KMS-11 (cell line): ENCODE results near the gene ASB17.

Source experiments
- H2AFZ ChIP-seq: fragments of 200-600 bp; sonication (generic); 2 replicates; pipeline ENCODE4 v1.6.1; 2016; ENCODE audit warnings: antibody characterized with exemption, mixed run types, low read depth
- H3K27ac ChIP-seq: fragments of 200-600 bp; sonication (generic); 2 replicates; pipeline ENCODE4 v1.6.1; 2016; ENCODE audit warnings: mild to moderate bottlenecking, mixed run types
- H3K27me3 ChIP-seq: fragments of 200-600 bp; sonication (generic); 2 replicates; pipeline ENCODE4 v1.6.1; 2017; ENCODE audit warnings: mild to moderate bottlenecking, low read depth, mixed run types, moderate library complexity; ENCODE audit not compliant: insufficient read depth
- H3K36me3 ChIP-seq: fragments of 200-600 bp; sonication (generic); 2 replicates; pipeline ENCODE4 v1.6.1; 2017; ENCODE audit warnings: mild to moderate bottlenecking, mixed run types; ENCODE audit not compliant: insufficient read depth
- H3K4me1 ChIP-seq: fragments of 200-600 bp; sonication (generic); 2 replicates; pipeline ENCODE4 v1.6.1; 2016; ENCODE audit warnings: mild to moderate bottlenecking, low read depth, mixed run types; ENCODE audit not compliant: poor library complexity, severe bottlenecking
- H3K4me2 ChIP-seq: fragments of 200-600 bp; sonication (generic); 2 replicates; pipeline ENCODE4 v1.7.0; 2016; ENCODE audit warnings: mild to moderate bottlenecking, mixed run types
- H3K4me3 ChIP-seq: fragments of 200-600 bp; sonication (generic); IDR thresholded peaks from 2 replicates; pipeline ENCODE4 v1.6.1; 2017; ENCODE audit warnings: low read depth, low read length, mixed read lengths; ENCODE audit not compliant: insufficient read depth
- H3K79me2 ChIP-seq: fragments of 200-600 bp; sonication (generic); 2 replicates; pipeline ENCODE4 v1.6.1; 2016; ENCODE audit warnings: low read depth, mixed run types; ENCODE audit not compliant: insufficient read depth
- H3K9ac ChIP-seq: fragments of 200-600 bp; sonication (generic); 2 replicates; pipeline ENCODE4 v1.6.1; 2016; ENCODE audit warnings: mild to moderate bottlenecking, mixed run types
- H4K20me1 ChIP-seq: fragments of 200-600 bp; sonication (generic); 2 replicates; pipeline ENCODE4 v1.6.1; 2016; ENCODE audit warnings: mild to moderate bottlenecking, mixed run types; ENCODE audit not compliant: insufficient read depth
- TF ChIP-seq, protein P1 (sequence below): fragments of 200-600 bp; sonication (generic); conservative IDR thresholded peaks from 2 replicates; pipeline ENCODE4 v1.6.1; 2017; ENCODE audit warnings: low read depth, mild to moderate bottlenecking, antibody characterized with exemption, low read length, moderate library complexity, mixed read lengths

Gene ASB17

DNA sequence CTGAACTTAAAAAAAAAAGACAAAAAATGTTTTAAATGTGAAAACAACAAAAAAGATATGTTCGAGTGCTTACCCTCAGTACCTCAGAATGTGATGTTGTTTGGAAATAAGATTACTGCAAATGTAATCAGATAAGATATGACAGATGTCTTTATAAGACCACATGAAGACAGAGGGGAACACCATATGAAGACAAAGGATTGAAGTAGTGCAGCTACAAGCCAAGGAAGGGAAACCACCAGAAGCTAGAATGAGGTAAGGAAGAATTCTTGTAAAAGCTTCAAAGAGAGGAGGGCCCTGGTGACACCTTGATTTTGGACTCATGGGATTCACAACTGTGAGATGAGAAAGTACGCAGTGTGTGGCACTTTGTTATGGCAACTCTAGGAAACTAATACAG, 15.4 kb downstream of the ASB17 start:
- TF ChIP-seq, protein P1, sequence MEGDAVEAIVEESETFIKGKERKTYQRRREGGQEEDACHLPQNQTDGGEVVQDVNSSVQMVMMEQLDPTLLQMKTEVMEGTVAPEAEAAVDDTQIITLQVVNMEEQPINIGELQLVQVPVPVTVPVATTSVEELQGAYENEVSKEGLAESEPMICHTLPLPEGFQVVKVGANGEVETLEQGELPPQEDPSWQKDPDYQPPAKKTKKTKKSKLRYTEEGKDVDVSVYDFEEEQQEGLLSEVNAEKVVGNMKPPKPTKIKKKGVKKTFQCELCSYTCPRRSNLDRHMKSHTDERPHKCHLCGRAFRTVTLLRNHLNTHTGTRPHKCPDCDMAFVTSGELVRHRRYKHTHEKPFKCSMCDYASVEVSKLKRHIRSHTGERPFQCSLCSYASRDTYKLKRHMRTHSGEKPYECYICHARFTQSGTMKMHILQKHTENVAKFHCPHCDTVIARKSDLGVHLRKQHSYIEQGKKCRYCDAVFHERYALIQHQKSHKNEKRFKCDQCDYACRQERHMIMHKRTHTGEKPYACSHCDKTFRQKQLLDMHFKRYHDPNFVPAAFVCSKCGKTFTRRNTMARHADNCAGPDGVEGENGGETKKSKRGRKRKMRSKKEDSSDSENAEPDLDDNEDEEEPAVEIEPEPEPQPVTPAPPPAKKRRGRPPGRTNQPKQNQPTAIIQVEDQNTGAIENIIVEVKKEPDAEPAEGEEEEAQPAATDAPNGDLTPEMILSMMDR, result no peak
- Histone ChIP-seq H3K9ac (no peak overlapping the region), H2AFZ (no peak overlapping the region)

DNA sequence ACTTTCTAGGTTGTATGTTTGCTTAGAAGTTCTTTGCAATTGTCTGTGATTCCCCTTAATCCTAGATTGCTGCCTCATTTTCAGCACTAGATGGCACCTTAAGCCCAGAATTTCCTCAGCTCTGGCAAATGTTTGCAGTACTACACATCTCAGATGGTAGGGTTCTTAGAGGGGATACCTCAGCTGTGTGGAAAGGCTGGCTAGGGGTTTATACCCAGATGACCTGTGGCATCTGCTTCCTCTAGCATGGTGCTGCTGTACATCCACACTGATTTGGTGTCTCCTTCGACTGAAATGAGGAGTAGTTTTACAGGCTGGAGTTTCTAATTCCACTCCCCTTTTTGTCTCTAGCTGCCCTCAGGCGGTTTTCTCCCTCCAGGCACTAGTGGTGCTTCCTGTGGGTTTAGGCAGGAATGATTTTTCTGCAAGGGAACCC, 23.5 kb downstream of the ASB17 start:
- H3K27ac ChIP-seq, result no peak overlapping the region
- TF ChIP-seq, protein P1, result peak; percentile 35; the same call in 1 of the 2 replicates
- H3K4me2 ChIP-seq, result no peak overlapping the region

More for the DNA sequence above, 15.4 kb downstream of the ASB17 start:
- Histone ChIP-seq H3K27me3 (no peaks in the 10 kb centered on the region), H3K36me3 (no peaks in the 10 kb centered on the region), H4K20me1 (no peaks in the 10 kb centered on the region), H3K4me3 (no peak overlapping the region), H3K27ac (no peak overlapping the region), H3K4me1 (no peaks in the 10 kb centered on the region), H3K4me2 (no peak overlapping the region), H3K79me2 (no peaks in the 10 kb centered on the region)

DNA sequence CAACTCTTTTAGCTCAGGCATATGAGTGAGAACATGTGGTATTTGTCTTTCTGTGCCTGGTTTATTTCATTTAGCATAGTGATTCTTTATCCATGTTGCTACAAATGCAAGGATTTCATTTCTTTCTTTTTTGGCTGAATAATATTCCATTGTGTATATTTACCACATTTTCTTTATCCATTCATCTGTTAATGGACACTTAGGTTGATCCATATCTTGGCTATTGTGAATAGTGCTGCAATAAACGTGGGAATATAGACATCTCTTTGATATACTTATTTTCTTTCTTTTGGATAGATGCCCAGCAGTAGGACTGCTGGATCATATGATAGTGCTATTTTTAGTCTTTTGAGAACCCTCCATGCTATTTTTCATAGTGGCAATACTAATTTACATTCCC, 30.8 kb downstream of the ASB17 start:
- no peaks in the 10 kb centered on the region for H3K4me1 ChIP-seq
- no peak overlapping the region for H3K9ac ChIP-seq

More for the DNA sequence above, 23.5 kb downstream of the ASB17 start:
- no peaks in the 10 kb centered on the region for H3K27me3 ChIP-seq
- H4K20me1 ChIP-seq, result no peaks in the 10 kb centered on the region
- H3K4me3 ChIP-seq, result no peak overlapping the region
- no peaks in the 10 kb centered on the region for H3K4me1 ChIP-seq
- no peaks in the 10 kb centered on the region for H3K79me2 ChIP-seq
- no peak overlapping the region for H3K9ac ChIP-seq
- no peaks in the 10 kb centered on the region for H3K36me3 ChIP-seq
- H2AFZ ChIP-seq, result no peak overlapping the region

DNA sequence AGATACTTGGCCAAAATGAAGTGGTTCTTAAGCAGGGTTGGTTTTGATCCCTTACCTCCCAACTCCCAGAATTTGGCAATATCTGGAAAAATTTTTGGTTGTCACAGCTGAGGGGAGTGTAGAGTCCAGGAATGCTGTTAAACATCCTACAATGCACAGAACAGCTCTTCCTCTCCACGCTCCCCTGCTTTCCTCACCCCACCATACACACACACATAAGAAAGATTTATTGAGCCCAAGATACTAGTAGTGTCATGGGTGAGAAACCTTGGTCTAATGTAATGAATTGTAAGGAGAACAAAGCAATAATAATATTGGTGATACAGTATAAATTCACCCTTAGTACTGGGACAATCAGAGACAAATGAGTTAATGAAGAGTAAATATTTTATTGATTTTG, 47.8 kb downstream of the ASB17 start:
- H2AFZ ChIP-seq, result no peak overlapping the region
- no peaks in the 10 kb centered on the region for H3K27me3 ChIP-seq
- H3K79me2 ChIP-seq, result no peaks in the 10 kb centered on the region
- no peak overlapping the region for H3K9ac ChIP-seq
- TF ChIP-seq, protein P1, result no peak
- no peaks in the 10 kb centered on the region for H3K36me3 ChIP-seq
- no peak overlapping the region for H3K4me3 ChIP-seq
- H4K20me1 ChIP-seq, result no peaks in the 10 kb centered on the region
- H3K4me2 ChIP-seq, result no peak overlapping the region
- no peaks in the 10 kb centered on the region for H3K4me1 ChIP-seq
- no peak overlapping the region for H3K27ac ChIP-seq

More for the DNA sequence above, 30.8 kb downstream of the ASB17 start:
- Histone ChIP-seq H3K79me2 (no peaks in the 10 kb centered on the region), H3K27me3 (no peaks in the 10 kb centered on the region), H3K4me3 (no peak overlapping the region), H3K4me2 (no peak overlapping the region), H2AFZ (no peak overlapping the region), H3K27ac (no peak overlapping the region), H4K20me1 (no peaks in the 10 kb centered on the region), H3K36me3 (no peaks in the 10 kb centered on the region)
- TF ChIP-seq, protein P1, result no peak
